GM18498 (cell line): ENCODE results near the gene NDUFB4.
A peak's percentile ranks its signal among the peaks of the same experiment; 100 is the strongest.
"Not testable (repeated sequence)": the region's sequence is repeated elsewhere in the genome, so short reads cannot be mapped to it uniquely, and the experiment has no call there.

ENCODE experiments used
- ATAC-seq: cut with Tn5 transposase; IDR thresholded peaks from one replicate; pipeline ENCODE4 v1.9.1; 2021; ENCODE audit warnings: mild to moderate bottlenecking, moderate library complexity; ENCODE audit not compliant: unreplicated experiment

Gene NDUFB4

DNA sequence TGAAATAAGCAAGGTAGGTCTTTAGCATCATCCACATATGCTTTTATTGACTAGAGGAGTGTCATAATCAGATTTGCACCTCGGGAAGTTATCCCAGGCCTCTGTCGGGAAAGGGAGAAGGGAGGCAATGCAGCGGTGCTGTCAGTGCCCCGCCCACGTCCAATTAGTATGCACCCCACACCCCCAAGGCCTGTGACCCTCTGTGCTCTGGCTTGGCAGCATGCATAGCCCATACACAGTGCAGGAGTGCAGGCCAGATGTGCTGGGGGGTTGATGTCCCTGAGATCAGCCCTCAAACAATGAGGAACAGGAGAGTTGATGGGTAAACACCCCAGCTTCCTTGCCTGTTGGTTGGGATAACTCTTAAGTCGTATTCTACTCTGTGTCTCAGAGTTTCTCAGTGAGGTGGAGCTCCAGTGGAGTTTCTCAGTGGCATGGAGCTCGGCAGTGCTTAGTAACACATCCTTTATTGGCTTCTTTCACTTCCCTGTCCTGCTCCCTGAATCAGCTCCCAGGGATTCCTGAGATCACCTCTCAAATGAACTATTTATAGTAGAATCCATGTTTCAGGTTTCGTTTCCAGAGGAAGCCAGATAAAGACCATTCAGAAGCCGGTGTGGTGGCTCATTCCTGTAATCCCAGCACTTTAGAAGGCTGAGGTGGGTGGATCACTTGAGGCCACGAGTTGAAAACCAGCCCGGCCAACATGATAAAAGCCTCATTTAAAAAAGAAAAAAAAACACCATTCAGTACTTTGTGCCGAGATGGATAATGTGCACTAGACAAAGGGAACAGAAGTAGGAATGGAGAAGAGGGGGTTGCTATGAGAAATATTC lies 26.7 kb upstream of the NDUFB4 start:
- ATAC-seq = no peak

DNA sequence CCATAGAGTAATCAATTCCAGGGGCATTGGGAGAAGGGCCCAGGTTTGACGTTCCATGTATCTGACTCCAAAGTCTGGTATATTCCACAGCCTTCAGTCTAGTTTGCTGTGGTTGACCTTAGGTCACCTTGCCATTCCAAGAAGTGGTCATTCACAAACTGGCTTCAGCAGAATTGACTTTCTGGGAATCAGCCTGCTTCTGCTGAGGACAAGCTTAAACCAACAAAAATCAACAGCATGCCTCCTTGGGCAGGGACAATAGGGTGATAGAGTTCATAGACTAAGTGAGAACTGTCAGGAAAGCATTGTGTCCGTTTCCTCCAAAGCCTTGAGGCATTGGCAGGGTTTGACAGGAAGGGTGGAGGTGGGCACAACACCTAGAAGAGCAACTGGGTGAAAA lies 24.1 kb upstream of the NDUFB4 start:
- no peak for ATAC-seq

DNA sequence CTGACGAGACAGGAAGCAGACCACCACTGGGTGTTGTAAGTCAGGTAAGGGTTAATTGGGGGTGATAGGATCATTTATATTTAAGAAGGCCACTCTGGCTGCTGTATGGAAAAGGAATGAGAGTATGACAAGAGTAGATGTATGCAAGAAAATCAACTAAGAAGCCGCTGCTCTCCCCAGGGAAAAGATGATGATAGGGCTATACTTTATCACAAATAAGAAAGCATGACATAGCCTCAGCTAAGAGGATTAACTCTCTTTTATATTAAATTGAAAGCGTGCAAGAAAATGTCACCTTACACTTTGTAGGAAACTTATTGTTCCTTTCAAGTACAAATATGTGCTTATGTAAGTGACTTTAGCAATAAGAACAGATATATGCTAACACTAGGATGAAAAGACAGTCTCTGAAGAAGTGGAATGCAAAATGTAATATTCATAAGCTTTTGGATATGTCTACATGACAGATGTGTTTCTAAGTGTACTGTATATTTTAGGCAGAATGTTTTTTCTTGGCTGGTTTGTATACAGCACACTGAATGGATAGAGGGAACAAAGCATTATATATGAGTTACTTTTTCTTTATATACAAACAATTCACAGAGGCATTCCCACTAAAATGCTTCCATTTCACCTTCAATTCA lies 8.7 kb upstream of the NDUFB4 start:
- no peak for ATAC-seq

DNA sequence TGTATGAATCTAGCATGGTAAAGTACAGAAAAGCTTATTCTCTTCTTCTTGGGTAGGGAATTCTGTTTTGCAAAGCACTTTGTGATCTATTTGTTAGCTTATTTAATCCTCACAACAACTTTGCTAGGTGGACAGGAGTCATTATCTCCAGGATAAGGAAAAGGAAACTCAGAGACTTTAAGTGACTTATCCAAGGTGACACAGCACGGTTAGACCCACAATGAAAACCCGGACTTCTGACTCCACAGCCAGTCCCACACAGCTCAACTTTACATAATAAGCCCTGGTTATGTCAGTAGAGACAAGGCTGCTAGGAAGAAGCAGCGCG lies 384 bp upstream of the NDUFB4 start:
- no peak for ATAC-seq

DNA sequence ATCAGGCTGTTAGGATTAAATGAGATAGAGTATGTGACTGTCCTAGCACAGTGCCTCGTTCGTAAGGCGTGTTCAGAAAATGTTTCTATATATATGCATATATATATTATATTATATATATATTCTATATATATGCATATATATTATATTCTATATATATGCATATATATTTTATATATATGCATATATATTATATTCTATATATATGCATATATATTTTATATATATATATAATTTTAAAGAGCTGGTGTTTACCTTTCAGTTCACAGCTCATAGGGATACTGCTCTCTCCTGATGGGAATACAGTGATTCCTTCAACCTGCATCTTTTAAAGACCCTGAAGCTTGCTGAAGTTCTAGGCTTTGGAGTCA lies 702 bp downstream of the NDUFB4 start:
- ATAC-seq = no peak

DNA sequence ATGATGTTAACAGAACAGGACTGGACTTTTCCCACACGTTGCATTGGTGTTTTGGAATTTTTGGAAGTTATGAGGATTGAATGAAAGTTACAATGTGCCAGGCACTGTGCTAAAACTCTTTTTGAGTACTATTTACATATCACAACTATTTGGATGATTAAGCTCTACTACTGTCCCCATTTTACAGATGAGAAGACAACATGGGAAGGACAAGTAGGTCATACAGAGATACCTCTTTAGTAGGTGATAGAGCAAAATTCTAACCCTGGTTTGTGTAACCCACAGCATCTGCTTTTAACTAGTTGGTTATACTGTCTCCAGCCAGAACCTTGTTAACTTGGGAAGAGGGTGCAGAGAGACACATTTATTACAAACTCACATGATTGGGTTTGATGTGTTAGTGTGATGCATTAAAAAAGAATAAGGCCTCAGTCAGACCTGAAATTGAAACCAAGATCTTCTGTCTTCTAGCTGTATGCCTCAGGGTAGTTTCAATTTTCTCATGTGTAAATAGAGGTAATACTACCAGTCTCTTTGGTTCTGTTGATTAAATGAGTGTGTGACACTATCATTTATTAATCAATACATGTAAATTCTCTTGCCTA lies 1.4 kb downstream of the NDUFB4 start:
- peak; percentile 44 for ATAC-seq

DNA sequence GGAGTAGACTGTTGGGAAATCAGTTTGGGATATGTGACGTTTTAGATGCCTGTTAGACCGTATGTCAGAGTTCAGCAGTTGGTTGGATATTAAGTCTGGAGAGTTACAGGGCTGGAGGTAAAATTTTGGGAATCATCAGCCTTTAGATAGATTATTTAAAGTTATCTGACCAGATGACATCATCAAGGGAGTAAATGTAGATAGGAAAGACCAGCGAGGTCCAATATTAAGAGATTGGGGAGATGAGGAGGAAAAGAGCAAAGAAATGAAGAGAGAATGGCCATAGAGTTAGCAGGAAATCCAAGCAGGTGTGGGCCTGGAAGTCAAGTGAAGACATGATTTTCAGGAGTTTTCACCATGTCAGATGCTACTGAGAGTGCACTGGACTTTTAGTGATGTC lies 3.1 kb downstream of the NDUFB4 start:
- no peak for ATAC-seq

DNA sequence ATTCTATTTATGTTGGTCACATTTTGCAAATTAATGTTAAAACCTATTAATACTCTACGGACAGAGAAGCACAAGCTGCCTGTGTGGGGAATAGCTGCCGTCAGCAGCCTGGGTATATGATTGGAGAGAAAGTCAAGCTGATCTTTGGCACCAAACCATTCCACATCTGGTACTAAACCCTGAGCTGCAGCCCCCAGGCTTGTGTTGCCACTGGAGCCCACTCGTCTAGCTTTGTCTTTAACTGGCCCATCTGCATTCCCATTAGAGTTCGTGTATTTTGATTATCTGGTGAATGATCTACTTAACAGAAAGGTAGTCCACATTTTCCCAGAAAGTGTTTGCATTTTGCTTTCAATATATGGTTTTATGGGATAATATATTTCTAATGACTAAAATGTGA lies 5.4 kb downstream of the NDUFB4 start:
- no peak for ATAC-seq

DNA sequence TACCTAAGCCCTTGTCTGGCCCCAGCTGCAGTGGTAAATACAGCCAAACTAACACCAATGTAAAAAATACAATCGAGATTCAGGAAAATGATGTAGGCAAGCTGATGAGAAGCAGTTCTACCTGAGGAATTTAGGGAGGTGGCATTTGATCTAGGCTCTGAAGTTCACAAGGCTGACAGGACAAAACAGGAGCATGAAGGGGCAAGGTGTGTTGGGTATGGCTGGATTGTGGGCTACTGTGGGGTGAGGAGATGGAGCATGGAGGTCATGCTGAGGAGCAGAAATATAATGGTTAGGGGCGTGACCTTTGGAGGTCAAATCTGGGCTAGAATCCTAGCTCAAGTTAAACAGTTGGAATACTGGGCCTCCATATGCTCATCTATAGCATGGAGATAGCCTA lies 6.5 kb downstream of the NDUFB4 start:
- ATAC-seq = no peak

DNA sequence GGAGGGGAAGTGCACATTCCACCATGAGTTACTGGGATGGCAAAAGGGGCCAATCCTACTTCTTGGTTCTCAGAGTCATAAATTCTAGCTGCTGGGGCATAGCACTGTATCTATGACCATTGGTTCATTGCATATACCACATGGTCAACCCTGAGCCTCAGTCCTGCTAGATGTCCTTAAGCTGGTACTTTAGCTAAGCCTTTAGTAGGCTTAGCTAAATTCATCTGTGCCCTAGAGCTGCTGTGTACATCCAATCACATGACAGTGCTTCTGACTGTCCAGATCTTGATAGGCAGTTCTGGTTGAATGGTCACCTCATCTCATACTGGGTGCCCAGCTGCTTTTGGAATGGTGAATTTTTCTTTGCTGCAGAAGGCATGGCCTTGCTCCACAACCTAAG lies 8.2 kb downstream of the NDUFB4 start:
- no peak for ATAC-seq

DNA sequence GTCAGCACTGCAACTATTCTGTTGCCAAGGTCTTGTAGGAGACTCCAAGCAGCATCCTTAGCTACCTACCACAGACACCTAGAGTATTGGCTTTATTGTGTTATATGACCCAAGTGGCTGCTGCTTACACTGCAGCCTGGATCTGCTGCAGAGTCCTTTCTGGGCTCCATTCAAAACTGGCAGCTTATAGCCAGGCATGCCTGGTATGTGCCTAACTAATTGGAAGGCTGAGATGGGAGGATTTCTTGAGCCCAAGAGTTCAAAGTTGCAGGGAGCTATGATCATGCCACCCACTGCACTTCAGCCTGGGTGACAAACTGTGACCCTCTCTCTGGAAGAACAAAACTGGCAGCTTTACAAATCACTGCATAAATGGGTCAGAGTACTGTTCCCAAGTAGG lies 8.6 kb downstream of the NDUFB4 start:
- ATAC-seq = no peak

DNA sequence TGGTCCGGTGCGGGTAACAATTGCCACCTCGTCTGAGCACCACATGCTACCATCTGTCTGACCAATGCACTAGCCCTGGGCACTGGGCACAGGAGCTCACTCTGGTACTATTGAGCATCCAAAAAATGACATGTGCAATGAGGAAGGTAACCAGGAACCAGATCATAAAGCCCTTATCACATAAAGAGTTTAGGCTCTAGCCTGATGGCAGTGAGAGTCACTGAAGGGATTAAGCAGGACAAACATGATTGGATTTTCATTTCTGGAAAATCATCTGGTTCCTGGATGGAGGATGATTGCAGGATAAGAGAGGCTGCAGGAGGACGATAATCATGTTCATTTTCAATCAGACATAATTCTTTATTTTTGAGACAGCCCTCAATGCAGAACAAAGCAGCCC lies 12.4 kb downstream of the NDUFB4 start:
- ATAC-seq = no peak

DNA sequence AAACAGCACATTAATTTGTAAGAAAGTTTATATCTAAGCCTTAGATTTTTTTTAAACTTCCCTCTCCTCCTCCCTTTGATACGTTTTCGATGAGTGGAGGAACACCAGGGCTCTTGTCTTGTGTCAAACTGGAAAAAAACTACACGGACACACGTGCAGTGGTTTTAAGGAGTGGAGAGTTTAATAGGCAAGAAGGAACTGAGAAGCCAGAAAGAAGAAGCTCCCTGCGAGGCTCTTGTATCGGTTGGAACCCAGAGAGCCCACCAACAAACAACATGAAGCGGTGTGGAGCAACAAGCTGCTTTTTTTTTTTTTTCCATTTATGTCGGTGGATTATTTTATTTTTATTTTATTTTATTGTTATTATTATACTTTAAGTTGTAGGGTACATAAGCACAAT lies 18.6 kb downstream of the NDUFB4 start:
- no peak for ATAC-seq

DNA sequence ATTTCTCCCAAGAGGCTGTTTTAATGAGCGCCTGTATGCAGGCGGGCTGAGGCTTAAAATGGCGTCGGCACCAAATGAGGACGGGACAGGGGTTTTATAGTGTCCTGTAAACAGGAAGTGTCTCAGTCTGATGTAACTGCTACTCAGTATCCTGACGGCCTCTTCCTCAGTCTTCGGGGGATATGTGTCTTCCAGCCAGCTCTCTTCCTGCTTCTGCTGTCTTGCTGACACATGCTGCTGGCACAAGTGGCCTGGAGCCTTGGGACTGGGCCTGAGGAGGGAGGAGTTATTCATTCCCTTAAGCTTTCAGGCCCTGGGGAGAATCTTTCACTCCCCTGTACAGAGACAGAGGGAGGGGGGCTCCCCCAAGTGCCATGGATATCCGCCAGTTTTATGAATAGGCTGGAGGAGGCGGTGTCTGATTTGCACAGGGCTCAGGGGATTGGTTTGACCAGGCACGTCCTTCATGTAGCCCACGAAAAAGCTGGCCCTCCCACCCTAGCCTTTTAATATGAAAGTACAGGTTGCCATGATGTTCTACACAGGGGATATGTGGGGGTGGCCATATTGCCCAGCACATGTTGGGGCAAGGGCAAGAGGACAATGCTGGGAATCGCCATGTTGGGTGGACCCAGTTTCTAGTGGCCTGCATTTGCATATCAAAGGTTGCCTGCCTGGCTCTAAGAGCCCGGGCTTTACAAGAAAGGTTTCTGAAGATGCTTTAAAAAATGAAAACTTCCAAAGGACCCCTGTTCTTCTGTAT lies 19.9 kb downstream of the NDUFB4 start:
- ATAC-seq = no peak

DNA sequence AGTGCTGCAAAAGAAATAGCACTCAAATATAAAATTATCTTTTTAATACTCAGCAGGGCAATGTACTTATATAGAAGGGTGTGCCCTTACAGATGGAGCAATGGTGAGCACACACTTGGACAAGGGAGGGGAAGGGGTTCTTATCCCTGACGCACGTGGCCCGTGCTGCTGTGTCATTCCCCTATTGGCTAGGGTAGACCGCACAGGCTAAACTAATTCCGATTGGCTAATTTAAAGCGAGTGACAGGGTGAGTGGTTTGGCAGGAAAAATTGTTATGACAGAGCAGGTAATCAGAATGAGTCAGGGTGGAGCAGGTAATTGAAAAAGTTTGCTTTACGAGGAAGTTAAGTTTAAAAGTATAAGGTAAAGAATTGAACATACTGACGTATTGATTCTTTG lies 20.6 kb downstream of the NDUFB4 start:
- ATAC-seq = not testable (repeated sequence)

DNA sequence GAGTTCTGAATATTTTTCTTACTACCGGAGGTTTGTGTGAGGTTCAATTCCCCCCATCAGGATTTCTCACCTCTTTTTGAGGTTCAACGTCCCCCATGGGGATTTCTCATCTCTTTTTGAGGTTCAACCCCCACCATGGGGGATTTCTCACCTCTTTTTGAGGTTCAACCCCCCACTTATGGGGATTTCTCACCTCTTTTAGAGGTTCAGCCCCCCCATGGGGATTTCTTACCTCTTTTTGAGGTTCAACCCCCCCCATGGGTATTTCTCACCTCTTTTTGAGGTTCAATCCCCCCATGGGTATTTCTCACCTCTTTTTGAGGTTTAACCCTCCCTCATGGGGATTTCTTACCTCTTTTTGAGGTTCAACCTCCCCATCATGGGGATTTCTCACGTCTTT lies 26.3 kb downstream of the NDUFB4 start:
- ATAC-seq = no peak

DNA sequence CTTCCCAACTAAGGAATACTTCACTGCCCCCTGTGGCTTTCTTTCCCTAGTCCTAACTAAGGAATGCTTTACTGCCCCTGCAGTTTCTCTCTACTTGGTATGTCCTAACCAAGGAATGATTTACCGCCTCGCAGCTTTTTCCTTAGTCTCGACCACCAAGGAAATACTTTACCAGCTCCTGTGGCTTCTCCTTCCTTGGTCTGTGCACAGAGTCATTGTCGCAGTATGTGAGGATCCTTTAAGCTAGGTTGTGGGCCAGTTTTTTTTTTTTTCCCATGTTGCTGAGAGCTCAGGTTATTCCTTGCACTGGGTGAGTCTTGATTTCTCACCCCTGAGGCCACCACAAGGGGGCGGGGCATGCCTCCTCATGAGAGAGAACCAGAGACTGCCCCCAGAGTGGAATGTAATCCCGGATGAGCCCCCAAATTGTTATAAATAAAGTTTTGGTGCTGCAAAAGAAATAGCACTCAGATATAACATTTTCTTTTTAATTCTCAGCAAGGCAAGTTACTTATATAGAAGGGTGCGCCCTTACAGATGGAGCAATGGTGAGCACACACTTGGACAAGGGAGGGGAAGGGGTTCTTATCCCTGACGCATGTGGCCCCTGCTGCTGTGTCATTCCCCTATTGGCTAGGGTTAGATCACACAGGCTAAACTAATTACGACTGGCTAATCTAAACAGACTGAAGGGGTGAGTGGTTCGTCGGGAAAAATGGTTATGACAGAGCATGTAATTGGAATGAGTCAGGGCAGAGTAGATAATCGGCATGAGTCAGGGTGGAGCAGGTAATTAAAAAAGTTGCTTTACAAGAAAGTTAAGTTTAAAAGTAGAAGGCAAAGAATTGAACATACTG lies 27.0 kb downstream of the NDUFB4 start:
- ATAC-seq = no peak

DNA sequence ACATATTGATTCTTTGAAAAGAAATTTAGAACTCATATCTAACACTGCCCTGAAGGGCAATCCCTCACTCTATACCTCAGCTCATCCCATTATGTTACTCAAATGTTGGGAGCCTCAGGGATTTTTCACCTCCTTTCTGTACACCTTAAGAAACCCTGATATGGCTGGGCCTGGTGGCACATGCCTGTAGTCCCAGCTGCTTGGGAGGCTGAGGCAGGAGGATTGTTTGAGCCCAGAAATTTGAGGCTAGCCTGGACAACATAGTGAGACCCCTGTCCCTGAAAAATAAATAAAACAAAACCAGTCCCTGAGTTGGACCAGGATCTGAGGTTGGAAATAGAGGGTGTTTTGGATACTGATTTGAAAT lies 27.6 kb downstream of the NDUFB4 start:
- ATAC-seq = no peak

DNA sequence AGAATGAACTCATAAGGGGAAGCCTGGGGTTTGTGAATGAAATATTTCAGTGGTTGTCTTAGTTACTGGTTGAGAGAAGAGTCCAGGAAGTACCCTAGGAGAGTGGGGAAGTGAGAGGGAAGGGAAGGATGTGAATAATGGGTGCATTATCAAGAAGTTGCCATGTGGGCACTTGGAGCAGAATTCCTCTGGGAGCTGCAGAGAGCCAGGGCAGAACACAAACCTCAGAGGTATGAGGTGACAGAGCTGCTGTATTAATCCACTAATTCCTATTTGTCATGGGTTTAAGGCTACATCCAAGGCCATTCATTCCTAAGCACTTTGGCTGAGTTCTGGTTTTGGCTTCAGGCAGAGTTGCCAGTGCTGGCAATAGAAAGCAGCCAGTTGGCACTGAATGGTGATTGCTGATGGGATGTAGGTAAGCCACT lies 29.0 kb downstream of the NDUFB4 start:
- no peak for ATAC-seq

DNA sequence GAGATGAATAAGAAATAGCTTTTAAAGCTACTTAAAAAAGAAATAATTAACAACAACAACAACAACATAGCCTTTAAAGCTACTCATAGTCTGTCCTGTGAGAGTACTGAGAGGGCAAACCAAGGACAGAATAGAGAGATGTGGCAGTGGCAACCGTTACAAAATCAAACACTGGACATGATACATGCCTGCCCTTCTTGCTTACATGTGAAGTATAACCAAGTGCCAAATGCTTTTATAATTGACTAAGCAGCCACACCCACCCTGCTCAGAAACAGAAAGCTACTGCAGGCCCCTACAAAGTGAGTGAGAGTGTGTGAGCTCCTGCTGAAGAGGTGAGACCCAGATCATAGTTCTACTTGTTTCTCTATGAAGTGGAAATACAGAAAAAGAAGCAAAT lies 38.4 kb downstream of the NDUFB4 start:
- no peak for ATAC-seq
